PFSK-1 (cell line): ENCODE results near the gene TBC1D24.

Experiments
- FOXP2 ChIP-seq: optimal IDR thresholded peaks from 2 replicates; pipeline ENCODE3; 2011; ENCODE audit warnings: borderline replicate concordance, control low read depth, inconsistent platforms; ENCODE audit not compliant: insufficient read depth; ENCODE audit errors: extremely low read length, extremely low read depth
- POLR2AphosphoS5 ChIP-seq: IDR thresholded peaks from 2 replicates; pipeline ENCODE4 v1.6.1; 2012; ENCODE audit warnings: low read depth, mild to moderate bottlenecking, control low read depth, low read length, moderate library complexity
- SIN3A ChIP-seq: IDR thresholded peaks from 2 replicates; pipeline ENCODE4 v1.6.1; 2012; ENCODE audit warnings: mild to moderate bottlenecking, low read length, moderate library complexity, borderline replicate concordance; ENCODE audit not compliant: insufficient read depth
- TAF1 ChIP-seq: IDR thresholded peaks from 2 replicates; pipeline ENCODE4 v1.6.1; 2012; ENCODE audit warnings: low read length, control low read depth, borderline replicate concordance; ENCODE audit not compliant: insufficient read depth
- TF ChIP-seq, protein P1 (sequence below), 2 experiments: IDR thresholded peaks; 2 replicates each; pipeline versions ENCODE4 v1.6.1 to v1.8.0; 2011 to 2012; ENCODE audit warnings: low read depth in 2 of 2, low read length in 2 of 2, control low read depth in 1 of 2, inconsistent platforms in 1 of 2, mild to moderate bottlenecking in 1 of 2, moderate library complexity in 1 of 2; ENCODE audit not compliant: insufficient read depth in 1 of 2

Gene TBC1D24

DNA sequence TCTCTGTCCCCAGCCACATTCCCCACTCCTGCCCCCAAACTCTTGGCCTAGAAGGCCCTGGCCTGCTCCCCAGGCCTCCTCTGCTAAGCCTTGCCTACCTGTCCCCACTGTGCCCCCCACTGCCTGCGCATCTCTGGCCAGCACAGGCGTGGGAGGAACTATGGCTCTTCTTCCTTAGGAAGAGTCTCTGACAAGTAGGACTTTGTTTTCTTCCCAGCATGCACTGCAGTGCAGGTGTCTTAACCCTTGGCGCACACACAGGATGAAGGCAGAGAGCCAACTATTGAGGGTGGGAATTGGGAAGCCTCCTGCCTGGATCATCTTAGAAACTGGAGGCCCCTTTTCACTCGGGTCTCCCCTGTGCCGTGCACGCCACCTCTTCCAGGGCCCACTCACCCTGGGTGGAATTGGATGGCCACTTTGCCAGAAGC, 48.9 kb downstream of the TBC1D24 start:
- no peak for TF ChIP-seq TAF1
- TF ChIP-seq POLR2AphosphoS5: no peak
- TF ChIP-seq, protein P1, sequence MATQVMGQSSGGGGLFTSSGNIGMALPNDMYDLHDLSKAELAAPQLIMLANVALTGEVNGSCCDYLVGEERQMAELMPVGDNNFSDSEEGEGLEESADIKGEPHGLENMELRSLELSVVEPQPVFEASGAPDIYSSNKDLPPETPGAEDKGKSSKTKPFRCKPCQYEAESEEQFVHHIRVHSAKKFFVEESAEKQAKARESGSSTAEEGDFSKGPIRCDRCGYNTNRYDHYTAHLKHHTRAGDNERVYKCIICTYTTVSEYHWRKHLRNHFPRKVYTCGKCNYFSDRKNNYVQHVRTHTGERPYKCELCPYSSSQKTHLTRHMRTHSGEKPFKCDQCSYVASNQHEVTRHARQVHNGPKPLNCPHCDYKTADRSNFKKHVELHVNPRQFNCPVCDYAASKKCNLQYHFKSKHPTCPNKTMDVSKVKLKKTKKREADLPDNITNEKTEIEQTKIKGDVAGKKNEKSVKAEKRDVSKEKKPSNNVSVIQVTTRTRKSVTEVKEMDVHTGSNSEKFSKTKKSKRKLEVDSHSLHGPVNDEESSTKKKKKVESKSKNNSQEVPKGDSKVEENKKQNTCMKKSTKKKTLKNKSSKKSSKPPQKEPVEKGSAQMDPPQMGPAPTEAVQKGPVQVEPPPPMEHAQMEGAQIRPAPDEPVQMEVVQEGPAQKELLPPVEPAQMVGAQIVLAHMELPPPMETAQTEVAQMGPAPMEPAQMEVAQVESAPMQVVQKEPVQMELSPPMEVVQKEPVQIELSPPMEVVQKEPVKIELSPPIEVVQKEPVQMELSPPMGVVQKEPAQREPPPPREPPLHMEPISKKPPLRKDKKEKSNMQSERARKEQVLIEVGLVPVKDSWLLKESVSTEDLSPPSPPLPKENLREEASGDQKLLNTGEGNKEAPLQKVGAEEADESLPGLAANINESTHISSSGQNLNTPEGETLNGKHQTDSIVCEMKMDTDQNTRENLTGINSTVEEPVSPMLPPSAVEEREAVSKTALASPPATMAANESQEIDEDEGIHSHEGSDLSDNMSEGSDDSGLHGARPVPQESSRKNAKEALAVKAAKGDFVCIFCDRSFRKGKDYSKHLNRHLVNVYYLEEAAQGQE (IDR thresholded peaks at IDR 0.05; ENCODE audit: insufficient read depth in 1 of 2, low read depth in 2 of 2, low read length in 2 of 2): no peak
- TF ChIP-seq SIN3A: no peak
- TF ChIP-seq FOXP2: no peak

DNA sequence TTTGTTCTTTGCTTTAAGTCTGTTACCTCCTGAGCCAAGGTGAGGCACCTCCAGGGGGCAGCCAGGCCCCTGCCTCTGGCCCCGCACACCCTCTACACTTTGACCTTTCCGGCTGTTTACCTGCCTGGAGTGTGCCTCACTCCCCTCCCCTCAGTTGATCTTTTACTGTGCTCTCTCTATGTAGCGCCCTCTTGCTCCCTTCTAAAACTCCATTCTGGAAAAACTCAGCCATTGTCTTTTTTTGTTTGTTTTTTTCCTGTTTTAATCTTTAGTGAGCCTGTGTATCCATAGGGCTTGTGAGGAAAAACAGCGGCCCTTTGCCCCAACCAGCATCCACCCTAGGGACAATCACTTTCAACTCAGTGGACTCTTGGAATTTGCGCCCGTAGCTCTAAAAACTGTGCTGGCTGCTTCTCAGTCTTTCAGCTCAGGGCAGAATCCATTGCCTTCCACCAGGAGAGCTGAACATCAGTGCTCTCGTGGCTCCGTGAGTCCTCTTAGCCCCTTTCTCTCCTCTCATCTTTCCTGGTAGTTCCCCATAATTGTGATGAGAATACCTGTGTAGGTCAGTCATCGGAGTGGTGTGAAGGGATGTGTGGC, 49.5 kb downstream of the TBC1D24 start:
- no peak for TF ChIP-seq FOXP2
- no peak for TF ChIP-seq SIN3A

DNA sequence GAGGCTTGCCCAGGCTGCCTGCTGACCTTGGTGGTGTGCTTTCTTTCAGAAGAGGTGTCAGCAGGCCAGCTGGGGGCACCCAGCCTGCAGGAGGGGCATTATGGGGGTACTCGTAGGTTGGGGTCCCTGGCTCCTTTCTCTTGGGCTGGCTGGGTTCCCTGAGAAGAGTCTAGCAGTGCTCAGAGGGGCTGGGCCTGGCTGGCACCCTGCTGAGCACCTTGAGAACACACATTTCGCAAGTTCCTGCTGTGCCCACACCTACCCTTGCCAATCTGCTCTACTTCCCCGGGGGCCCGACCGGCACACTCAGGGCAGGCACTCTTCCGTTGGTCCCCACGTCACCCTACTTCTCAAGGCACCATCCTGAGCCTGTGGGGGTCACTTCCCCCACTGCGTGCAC, 51.2 kb downstream of the TBC1D24 start:
- TF ChIP-seq, protein P1 (IDR thresholded peaks at IDR 0.05; ENCODE audit: insufficient read depth in 1 of 2, low read depth in 2 of 2, low read length in 2 of 2): no peak
- TF ChIP-seq SIN3A: no peak
- TF ChIP-seq TAF1: no peak
- TF ChIP-seq POLR2AphosphoS5: no peak
- no peak for TF ChIP-seq FOXP2

DNA sequence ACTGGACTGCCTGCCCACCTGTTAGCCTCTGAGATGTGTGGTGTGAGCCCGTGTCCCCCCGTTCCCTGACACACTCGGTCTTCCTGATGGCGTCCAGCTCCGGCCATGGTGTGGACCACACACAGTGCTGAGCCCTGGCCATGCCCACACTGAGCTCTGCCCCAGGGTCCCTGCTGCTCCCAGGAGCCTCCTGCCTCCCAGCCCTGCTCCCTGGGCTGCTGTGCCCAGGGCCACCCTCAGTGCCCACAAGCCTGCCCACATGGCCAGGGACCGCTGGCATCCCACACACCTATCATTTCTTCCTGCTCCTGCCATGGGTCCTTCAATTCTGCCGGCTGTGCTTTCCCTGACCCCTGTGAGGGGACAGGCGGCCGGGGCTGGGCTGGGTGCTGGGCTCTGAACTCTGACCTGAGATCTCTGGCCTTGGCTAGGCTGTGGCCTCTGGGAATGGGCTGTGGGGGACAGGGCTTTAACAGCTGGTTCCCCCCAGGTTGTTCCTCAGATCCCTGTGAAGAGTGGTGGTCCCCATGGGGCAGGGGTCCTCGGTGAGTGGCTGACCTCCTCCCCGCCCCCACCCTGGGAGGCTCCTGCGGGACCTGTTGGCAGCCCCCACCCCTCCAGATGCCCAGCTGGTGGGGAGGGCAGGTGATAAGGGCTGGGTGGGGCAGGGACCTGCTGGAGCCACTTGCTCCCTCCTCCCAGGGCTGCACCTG, 52.3 kb downstream of the TBC1D24 start:
- no peak for TF ChIP-seq TAF1
- TF ChIP-seq SIN3A: no peak
- TF ChIP-seq POLR2AphosphoS5: no peak
- no peak for TF ChIP-seq FOXP2
- TF ChIP-seq, protein P1 (IDR thresholded peaks at IDR 0.05; ENCODE audit: insufficient read depth in 1 of 2, low read depth in 2 of 2, low read length in 2 of 2): no peak

DNA sequence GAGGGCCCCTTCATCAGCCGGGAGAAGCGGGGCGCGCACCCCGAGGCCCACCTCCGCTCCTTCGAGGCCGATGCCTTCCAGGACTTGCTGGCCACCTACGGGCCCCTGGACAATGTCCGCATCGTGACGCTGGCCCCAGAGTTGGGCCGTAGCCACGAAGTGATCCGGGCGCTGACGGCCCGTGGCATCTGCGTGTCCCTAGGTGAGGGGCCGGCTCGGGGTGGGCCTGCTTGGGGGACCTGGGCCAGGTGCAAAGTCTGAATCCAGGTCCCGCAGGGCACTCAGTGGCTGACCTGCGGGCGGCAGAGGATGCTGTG, 52.8 kb downstream of the TBC1D24 start:
- TF ChIP-seq, protein P1 (IDR thresholded peaks at IDR 0.05; ENCODE audit: insufficient read depth in 1 of 2, low read depth in 2 of 2, low read length in 2 of 2): no peak
- TF ChIP-seq SIN3A: no peak
- TF ChIP-seq TAF1: no peak
- no peak for TF ChIP-seq FOXP2
- no peak for TF ChIP-seq POLR2AphosphoS5
